NCI-H1105 (cell line): ENCODE measurements around the gene FURIN.
"Not testable (repeated sequence)": the region's sequence is repeated elsewhere in the genome, so short reads cannot be mapped to it uniquely, and the experiment has no call there.

Source experiments
- DNase-seq: peaks from one replicate; lab custom pipeline; 2025; lab: John Stamatoyannopoulos, UW

The FURIN gene

GRCh38 chr15:90868261-90868689 lies at the start of gene FURIN:
Gene FURIN (plus strand): TSS chr15:90868588. CDS start chr15:90875741, 7,153 bp downstream.
- no peak for DNase-seq

DNA sequence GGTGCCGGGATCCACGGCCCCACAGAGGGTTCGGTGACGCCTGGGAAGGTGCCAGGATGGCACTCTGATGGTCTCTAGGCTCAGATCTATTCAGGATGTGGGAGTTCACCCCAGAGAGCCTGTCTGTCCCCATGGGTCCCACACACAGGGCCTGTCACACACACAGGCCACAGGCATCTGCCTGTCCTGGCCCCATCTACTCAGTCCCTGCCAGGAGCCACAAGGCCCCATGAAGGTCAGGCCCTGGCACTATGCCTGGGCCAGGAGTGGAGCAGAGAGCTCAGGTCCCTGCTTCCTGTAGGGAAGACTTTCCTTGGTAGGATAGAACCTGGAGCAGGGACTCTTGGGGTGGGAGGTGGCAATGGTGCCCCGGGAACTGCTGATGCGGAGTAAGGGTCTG lies 49.0 kb upstream of the FURIN start:
- no peak for DNase-seq

DNA sequence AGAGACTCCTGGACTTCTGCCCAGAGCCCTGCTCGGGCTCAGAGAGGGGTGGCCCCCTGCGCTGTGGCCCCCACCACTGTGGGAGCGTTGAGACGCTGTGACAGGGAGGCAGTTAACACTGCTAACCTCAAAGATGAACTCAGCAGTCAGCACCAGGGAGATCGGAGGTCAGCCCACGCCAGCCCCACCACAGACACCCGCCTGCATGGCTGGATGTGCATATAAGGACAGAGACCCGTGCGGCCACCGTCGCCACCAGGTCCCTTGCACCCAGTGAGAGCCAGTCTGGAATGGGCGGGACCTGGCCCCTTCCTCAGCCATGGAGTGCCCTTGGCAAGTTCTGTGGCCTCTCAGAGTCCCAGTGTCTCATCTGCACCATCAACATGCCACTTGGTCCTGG lies 48.5 kb upstream of the FURIN start:
- no peak for DNase-seq

DNA sequence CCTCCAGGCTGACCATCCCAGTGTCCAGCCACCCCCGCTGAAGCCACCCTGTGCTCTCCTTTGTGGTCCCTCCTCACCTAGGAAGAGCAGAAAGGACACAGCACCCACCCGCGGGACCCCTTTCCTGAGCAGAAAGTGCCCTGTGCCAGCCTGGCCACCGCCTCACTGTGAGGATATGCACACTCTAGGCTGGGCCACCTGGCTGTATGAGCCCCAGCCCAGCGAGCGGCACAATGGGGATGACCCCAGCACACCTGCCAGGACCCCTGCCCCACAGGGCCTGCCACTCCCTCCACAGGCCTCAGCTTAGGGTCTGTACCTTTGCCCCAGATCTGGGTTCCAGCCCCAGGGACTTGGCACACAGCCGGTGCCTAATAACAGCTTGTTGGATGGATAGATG lies 47.9 kb upstream of the FURIN start:
- no peak for DNase-seq

DNA sequence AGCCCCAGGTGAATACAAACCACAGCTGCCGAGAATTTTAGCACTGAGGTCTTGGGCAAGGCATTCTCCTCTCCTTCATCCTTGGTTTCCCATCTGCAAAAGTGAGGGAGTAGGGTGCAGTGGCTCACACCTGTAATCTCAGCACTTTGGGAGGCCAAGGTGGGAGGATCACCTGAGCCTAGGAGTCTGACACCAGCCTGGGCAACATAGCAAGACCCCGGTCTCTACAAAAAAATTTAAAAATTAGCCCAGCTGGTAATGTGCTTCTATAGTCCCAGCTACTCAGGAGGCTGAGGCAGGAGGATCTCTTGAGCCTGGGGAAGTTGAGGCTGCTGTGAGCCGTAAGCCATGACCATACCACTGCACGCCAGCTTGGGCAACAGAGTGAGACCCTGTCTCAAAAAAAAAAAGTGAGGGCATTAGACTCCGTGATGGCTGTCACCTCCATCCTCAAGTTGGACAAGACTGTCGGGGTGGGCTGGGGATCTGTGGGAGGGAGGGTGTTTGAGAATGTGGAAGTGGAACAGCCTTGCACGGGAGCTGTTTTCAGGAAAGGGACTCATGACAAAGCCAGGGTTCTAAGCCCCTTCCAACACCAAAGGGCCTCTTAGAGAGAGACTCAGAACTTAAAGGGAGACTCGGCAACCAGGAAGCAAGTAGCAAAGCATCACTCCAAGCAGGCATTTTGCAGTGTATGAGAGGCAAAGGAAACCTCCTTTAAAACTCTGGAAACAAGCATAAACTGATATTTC lies 46.0 kb upstream of the FURIN start:
- no peak for DNase-seq

DNA sequence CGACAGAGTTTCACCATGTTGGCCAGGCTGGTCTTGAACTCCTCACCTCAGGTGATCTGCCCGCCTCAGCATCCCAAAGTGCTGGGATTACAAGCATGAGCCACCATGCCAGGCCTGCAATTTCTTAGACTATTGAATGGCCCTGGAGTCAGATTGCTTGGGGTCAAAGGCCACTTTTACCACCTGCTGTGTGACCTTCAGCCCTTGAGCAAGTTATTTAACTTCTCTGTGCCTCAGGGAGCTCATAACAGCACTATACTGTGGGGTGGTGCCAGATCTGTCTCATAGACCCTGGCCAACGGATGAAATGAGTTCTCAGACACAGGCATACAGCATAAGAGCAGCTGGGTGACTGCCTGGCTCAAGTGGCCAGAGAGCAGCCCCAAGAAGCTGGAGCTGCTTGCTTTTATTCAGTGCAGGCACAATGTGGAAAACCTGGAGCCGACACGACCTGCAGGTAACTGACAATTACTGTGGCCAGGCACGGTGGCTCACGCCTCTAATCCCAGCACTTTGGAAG lies 44.9 kb upstream of the FURIN start:
- no peak for DNase-seq

DNA sequence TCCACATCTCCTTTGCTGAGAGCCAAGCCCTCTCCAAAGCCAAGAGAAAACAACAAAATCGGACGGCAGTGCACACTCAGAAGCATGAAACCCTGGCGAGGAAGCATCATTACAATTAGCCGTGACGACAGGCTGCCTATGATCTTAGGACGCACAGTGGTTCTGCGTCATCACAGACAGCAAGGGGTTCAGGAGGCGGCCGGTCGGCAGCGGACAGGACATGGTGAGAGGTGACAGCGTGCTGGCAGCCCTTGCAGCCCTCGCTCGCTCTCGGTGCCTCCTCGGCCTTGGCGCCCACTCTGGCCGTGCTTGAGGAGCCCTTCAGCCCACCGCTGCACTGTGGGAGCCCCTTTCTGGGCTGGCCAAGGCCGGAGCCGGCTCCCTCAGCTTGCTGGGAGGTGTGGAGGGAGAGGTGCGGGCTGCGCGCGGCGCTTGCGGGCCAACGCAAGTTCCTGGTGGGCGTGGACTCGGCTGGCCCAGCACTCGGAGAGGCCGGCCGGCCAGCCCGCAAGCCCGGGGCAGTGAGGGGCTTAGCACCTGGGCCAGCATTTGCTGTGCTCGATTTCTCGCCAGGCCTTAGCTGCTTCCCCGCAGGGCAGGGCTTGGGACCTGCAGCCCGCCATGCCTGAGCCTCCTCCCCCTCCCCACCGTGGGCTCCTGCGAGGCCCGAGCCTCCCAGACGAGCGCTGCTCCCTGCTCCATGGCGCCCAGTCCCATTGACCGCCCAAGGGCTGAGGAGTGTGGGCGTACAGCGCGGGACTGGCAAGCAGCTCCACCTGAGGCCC lies 43.1 kb upstream of the FURIN start:
- not testable (repeated sequence) for DNase-seq

GRCh38 chr15:90826206-90826885 lies 42.0 kb upstream of the FURIN start:
- DNase-seq: not testable (repeated sequence)

DNA sequence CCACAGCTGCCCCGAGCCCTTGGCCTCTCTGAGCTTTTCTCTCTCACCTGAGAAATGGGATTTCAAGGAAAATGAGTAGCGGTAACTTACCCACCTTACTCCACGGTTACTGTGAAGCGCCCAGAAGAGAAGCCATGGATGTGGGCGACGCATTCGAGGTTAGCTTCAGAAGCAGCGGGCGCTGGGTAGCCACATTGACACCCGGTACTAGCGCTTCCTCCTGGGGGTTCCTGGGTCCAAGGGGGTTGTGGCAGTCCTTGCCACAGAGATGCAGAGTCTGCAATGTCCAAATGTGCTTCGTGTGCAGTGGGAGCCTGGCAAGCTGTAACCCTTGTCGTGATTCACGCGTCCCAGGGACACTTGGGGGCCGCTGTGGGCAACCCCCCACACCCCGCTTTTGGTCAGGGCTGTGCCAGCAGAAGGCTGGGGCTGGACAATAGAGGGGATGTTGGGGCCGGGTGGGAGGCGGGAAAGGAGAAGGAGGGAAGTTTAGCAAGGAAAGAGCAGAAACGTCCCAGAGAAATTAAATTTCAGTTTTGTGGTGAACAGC lies 41.4 kb upstream of the FURIN start:
- DNase-seq: no peak

DNA sequence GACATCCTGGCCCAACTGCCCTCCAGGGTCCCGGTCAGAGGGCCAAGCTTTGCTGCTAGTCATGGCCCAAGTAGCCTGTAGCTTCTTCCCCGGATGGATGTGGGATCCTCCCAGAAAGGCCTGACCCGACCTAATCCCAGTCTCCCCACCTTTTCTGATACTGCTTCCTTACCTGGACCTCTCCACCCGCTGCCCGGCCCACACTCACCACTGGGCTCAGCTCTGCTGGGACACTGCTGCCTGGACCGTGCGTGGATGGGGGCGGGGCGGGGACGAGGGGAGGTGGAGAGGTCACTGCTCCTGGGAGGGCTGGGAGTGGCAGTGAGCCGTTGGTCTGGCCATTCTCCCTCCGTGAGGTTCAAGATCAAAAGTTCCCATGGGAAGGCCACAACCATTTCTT lies 40.3 kb upstream of the FURIN start:
- no peak for DNase-seq

DNA sequence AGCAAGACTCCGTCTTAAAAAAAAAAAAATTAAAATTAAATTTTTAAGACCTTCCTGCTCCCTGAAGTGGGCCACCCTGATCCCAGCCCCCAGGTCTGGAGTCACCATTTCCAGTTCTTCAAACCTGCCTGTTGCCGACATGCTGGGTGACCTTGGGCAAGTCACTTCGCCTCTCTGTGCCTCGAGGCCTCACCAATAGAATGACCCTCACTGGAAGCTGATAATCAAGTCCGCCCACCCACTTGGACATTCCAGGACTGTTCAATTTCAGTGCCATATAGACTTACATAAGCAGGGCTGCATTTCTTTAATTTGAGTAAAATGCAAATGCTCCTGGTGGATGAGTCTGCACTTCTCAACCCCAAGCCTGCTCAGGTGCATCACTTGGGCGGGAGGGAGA lies 39.3 kb upstream of the FURIN start:
- DNase-seq: no peak

GRCh38 chr15:90829942-90830440 lies 38.4 kb upstream of the FURIN start:
- DNase-seq: no peak

DNA sequence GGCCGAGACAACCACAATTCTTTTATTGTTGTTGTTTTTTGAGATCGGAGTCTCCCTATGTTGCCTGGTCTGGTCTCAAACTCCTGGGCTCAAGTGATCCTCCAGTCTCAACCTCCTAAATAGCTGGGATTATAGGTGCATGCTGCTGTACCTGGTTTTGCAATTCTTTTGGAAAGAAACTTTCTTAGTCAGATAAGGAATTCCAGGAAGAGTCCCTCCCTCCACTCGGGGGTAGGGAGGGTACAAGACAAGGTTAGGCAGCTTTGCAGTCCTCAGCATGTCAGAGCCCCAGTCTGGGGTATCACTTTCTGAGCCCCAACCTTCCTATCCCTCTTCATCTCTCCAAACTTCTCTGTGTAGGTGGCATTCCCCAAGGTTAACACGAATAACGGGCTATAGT lies 33.8 kb upstream of the FURIN start:
- DNase-seq: no peak

- no peak for DNase-seq
Measured at GRCh38 chr15:90836296-90836871, 32.0 kb upstream of the FURIN start.

GRCh38 chr15:90837094-90837493 lies 31.3 kb upstream of the FURIN start:
- DNase-seq: no peak

DNA sequence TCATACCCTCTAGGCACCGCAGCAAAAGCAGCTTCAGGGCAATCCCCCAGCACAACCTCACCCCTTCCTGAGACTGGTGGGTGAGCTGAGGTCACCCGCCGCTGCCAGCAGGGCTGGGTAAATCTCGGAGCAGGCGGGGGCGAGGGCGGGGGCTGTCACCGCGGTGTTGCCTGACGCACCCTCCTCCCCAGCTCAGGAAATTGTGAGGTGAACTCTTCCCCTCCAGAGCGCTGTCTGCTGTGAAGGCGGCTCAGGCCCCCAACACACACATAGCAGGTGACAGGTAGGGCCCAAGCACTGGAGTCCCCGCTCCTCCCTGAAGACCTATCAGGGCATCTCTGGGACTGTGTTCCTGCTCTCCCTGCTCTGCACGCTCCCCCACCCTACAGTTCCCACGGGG lies 30.2 kb upstream of the FURIN start:
- no peak for DNase-seq

- no peak for DNase-seq
Measured at GRCh38 chr15:90838544-90838943, 29.8 kb upstream of the FURIN start.

DNA sequence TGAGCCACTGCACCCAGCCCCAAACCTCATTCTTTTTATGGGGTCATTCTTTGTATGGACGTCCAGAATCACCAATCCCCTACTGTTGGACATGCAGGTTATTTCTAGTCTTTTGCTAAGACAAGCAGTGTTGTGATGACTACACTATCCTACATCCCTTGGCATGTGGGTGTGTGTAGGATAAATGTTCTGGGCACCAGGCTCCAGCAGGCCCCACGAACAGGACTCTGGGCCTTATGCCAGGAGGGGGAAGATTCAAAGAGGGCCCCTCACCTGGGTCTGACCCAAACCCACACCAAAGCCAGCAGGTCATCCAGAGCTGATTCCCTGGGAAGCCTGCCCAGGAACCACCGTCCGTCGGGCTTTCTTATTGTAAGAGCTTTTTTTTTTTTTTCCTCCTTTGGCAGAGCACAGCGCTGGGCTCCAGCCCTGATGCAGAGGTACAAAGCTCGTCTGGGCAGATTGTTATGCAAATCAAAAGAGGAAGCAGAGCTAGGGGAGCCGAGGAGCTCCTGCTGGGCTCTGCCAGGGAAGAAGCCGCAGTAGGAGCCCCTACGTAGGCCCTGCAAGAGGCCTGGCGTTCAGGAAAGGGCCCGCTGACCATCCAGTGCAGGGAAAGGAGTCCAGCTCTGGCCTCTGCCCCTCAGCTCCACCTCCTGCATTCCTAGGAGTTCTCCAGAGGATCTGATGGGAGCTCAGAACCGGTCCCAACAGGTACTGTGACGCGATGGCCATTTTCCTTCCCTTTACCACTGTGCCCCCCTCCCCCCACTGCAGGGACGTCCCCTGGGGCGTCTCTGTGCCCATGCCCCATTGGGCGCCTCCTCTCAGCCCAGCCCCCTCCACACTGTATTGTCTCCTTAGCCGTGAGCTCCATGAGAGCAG lies 29.0 kb upstream of the FURIN start:
- no peak for DNase-seq

DNA sequence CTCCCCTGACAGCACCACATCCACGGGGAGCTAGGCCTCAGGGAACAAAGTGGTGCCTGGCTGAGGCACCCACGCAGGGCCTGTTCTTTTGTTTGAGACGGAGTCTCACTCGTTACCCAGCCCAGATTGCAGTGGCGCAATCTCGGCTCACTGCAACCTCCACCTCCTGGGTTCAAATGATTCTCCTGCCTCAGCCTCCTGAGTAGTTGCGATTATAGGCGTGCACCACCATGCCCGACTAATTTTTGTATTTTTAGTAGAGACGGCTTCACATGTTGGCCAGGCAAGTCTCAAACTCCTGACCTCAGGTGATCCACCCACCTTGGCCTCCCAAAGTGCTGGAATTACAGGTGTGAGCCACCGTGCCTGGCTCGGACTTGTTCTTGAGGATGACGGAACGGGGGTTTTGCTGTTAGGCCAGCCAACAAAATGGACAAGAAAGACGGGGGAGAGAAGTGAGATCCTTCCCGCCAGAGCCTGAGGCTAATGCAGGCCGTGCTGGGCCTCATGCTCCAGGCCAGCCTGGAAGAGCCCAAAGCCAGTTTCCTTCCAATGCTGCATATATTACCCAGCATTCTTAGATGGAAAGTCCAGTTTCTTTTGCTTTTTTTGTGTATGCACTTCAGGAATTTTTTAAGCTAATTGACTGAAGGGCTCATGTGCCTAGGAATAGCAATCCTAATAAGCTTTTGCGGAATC lies 28.1 kb upstream of the FURIN start:
- no peak for DNase-seq

DNA sequence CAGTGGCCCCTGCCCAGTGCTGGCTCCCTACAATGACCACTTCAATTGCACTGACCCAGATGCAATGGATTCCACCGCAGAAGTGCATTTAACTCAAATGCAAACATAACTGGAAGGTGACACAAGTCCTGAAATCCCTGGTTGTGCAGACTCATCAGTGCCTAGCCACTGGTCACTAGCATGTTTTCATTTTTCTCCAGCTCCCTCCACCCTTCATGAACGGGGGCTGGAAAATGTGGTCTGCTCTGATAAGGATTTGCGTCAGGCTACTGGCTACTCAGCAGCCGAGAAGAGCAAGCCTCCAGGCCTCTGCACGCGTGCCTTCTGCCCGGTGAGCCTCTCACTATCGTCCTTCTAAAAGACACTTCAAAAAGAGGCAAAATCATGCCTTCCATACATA lies 27.4 kb upstream of the FURIN start:
- DNase-seq: no peak
